Embryonic facial prominence (tissue), 1 donor: ENCODE results near the gene CELF2.

Experiments
- DNase-seq: peaks from one replicate; pipeline ENCODE4 v3.0.0-alpha.2; 2016; ENCODE audit errors: extremely low spot score

Gene CELF2

GRCh38 chr10:11270135-11270857 lies 252.6 kb downstream of the CELF2 start:
- DNase-seq, result peak; percentile 42

GRCh38 chr10:11270858-11271179 lies 253.1 kb downstream of the CELF2 start:
- no peak for DNase-seq

DNA sequence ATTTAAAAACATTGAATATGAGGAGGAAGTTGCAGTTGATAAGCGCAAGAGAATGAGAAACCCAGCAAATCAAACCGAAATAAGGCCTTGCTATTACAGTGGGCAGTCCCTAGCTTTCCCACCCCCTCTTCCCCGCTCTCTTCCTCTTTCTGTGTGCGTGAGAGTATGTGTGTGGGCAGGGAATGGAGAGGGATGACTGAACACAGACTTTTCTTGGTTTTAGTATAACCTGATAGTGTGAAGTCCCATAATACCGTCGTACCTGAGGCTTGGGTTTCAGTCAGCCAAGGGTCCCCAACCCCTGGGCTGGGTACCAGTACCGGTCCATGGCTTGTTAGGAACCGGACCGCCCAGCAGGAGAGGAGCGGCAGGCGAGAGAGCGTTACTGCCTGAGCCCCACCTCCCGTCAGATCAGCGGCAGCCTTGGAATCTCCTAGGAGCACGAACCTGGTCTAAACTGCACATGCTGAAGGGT lies 255.3 kb downstream of the CELF2 start:
- DNase-seq, result no peak

DNA sequence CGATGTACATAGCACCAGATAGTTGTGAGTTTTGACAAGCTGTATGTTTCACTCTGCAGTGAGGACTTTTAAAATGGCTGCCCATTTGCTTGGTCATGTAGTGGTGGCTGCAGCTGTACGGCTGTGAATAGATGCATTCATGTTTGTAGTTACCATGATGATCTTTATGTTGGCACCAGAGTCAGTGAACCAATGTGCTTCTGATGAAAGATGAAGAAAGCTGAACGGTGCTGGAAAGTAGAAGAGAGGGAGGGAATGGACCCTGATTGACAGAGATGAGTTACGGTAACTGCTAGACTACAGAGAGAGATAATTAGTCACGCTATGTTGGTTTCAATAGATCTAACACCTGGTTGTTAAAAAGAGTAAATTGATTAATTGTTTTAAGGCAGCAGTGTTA lies 256.8 kb downstream of the CELF2 start:
- no peak for DNase-seq

DNA sequence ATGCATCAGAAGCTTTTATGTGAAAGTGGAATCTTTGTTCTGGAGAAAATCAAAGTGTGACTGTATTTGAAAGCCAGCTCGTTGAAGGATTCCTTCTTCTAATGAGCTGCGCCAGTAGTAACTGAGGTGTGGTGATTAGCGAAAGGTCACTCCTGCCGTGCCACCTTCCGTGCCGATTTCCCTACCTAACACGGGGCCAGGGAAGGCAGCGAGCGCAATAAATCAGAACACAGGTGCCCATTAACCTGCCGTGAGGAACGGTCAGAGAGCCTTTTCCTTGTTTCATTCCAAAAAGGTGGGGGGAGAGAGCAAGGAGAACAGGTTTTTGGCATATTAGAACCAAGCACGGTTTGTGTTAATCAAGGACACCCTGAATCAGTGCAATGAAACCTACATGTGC lies 258.0 kb downstream of the CELF2 start:
- DNase-seq, result no peak

GRCh38 chr10:11276449-11276990 lies 258.8 kb downstream of the CELF2 start:
- no peak for DNase-seq

- DNase-seq, result no peak
Measured at GRCh38 chr10:11279314-11279713, 261.6 kb downstream of the CELF2 start.

DNA sequence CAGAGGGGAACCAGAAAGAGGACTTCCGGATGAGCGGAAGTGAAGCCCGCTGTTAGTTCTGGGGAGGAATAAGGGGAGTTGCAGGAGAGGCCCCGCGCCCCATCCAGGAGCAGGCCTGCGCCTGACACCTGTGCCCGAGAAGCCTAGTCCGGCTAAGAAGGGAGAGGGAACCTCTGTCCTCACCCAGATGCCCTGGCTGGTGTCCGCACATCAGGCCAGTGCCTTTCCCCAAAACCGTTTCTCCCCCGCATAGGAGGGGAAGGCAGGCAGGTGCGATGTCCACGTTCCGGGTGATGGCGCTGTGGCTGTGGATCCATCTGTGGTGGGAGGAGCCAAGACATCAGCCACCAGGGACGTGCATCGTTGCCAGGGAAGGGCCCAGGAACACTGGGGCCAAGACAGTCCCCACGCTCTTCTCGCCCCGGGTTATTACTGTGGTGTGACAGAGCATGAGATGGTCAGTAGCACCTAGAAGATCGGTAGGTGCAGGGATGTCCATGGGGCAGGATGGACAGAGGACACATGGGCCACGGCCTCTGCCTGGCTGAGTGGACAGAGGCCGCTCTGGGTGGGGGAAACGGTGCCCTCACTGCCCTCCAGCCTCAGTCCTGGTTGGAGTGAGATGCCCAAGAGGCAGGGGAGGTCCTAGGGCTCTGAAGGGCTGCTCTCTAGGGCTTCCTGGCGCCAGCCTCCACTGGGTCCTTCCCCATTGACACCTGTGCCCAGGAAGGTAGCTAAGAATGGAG lies 262.7 kb downstream of the CELF2 start:
- DNase-seq, result no peak

GRCh38 chr10:11282156-11282555 lies 264.5 kb downstream of the CELF2 start:
- DNase-seq, result no peak

DNA sequence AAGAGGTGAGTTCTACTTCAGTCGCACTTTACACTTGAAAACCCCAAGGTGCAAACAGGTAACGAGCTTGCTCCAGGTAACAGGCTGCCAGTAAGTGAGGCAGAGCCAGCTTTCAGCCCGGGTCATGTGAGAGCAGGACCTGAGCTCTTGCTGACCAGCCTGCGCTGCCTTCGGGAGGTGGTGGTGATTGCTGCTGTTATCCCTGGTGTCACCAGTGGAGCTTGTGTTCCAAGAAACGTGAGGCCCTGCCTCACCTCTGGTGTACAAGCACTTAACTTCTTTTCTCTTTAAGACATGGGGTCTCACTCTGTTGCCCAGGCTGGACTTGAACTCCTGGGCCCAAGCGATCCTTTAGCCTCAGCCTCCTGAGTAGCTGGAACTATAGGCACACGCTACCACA lies 265.0 kb downstream of the CELF2 start:
- no peak for DNase-seq

GRCh38 chr10:11284291-11285085 lies 266.8 kb downstream of the CELF2 start:
- no peak for DNase-seq

DNA sequence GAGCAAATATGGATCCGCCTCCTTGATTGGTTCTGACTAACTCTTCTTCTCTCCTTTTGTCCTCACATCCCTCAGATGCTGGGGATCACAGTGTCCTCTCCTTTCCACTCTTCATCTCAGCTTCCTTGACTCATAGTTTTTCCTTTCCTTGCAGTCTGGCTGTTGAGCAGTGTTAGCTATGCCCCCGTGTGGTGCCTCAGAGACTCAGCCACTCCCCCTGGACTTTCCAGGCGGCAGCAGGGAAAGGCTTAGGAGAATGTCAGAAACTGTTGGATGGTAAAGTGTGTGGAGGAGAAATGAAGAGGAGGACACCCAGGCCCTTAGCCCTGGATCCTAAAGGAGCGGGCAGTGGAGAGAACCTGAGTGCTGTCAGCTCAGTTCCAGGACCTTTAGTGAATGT lies 267.5 kb downstream of the CELF2 start:
- DNase-seq, result no peak

GRCh38 chr10:11286261-11286852 lies 268.7 kb downstream of the CELF2 start:
- DNase-seq, result no peak

DNA sequence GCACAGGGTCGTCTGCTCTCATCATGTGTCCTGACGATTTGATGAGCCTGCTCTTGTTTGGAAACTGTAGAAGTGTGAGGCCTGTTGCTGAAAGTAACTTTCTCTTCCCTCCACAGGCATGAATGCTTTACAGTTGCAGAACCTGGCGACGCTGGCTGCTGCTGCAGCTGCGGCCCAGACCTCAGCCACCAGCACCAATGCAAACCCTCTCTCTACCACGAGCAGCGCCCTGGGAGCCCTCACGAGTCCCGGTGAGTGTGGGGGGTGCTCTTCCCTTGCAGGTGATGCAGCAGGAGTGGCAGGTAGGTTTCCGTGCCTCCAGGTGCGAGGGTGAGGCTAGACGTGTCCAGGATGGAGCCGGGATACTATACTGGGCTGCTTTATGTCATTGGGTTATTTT lies 270.6 kb downstream of the CELF2 start:
- no peak for DNase-seq

- DNase-seq, result no peak
Measured at GRCh38 chr10:11290156-11290890, 272.7 kb downstream of the CELF2 start.

- no peak for DNase-seq
Measured at GRCh38 chr10:11292576-11293302, 275.1 kb downstream of the CELF2 start.

- no peak for DNase-seq
Measured at GRCh38 chr10:11293332-11293731, 275.7 kb downstream of the CELF2 start.

DNA sequence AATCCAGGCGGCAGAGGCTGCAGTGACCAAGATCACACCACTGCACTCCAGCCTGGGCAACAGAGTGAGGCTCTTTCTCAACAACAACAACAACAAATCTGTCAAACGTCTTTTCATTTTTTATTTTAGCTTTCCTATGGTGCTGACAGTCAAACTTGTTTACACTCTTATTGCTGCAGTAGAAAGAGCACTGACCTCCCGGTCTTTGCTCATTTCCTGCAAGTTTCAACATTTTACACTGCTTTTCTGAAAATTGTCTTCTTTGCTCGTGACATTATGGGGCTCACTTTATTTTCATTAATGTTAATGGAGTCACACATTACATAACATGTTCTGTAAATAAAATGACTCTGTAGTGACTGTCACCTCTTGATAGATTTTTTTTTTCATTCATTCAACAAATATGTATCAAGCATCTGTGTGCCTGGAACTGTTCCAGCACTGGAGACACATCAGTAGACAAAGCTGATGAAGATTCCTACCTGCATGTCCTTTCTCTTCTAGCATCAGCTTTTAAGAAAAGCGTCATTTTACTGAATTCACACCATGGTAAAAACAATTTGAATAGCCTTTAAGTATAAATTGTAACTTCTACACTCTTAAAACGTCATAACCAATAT lies 277.3 kb downstream of the CELF2 start:
- DNase-seq, result no peak

GRCh38 chr10:11295492-11295891 lies 277.8 kb downstream of the CELF2 start:
- DNase-seq, result no peak

GRCh38 chr10:11297136-11297535 lies 279.5 kb downstream of the CELF2 start:
- DNase-seq, result no peak
